Daoy (cell line): Measurements from ENCODE around the gene CTNNBIP1. TPM values are rescaled to one million over a fixed set of nuclear protein-coding genes. Genes with fewer than 3 reads are reported as not detected.
"Not testable (repeated sequence)": the region's sequence is repeated elsewhere in the genome, so short reads cannot be mapped to it uniquely, and the experiment has no call there.

Source experiments
- DNase-seq: peaks from one replicate; pipeline ENCODE4 v3.0.0-alpha.2; 2015; ENCODE audit warnings: low read depth
- total RNA-seq: library from RNA; depleted of rRNA; stranded (reverse); fragments of >200 nt; shearing (Covaris generic); gene quantifications from 2 replicates; pipeline ENCODE4 v1.2.3, GENCODE V29; 2014

CTNNBIP1 gene
- total RNA-seq, 1 experiment from 2014 or later, result 17.0 TPM

DNA sequence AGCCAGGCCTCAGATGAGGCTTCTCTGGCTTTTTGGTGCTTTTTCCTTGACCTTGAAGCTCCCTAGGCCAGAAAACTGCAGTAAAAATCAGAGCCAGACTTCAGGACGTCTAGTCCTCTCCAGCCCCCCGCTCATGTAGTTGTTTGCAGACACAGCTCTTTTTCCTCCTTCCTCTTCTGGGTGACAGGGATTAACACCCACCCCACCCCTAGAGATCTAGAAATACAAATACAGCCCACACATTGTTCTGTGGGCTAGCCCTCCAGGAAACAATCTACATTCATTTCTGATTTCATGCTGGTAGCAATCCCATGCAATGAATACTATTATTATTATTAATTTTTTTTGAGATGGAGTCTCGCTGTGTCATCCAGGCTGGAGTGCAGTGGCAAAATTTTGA, 76.4 kb downstream of the CTNNBIP1 start:
- no peak for DNase-seq

DNA sequence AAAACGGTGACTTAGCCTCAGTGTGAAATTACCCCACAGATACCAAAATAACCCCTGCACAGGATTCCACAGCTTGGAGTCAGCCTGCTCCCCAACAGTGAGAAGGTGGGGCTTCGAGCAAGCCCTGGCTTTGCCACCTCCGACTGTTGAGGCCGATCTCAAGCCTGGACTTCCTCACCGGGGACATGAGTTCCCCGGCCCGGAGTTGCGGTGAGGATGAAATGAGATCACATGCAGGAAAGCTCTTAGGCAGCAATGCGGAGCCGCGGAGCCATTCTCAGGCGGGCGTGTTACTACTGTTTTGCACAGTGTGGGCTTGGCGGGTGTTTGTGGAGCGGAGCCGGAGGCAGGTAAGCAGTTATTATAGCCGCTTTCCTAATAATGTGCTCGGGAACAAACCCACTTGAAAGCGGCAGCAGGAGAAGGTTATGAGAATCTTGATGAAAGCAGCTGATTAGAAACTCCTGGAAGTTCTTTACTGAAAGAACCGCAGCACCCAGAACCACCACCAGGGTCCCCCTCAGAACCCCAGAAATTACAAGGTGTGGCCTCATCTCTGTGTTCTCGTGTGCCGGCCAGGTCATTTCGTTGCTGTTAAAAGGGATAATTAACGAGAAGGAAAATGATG, 82.4 kb downstream of the CTNNBIP1 start:
- peak; percentile 31 for DNase-seq

DNA sequence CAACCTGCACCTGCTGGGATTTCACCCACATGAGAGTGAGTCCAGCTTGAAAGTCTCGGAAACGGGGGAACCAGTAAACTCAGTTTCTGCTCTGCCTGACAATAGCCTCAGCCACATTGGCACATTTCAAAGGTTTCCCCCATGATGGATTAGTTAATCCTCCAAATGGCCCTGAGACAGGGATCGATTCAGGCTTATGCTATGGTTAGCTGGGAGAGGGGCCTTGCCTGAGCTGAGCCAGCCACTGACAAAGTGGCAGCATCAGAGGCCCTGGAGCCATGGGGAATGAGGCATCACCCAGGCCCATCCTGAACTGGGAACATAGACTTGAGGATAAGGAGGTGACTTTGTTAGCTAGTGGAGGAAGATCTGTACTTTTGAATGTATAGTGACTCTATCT, 83.5 kb downstream of the CTNNBIP1 start:
- DNase-seq, result no peak

DNA sequence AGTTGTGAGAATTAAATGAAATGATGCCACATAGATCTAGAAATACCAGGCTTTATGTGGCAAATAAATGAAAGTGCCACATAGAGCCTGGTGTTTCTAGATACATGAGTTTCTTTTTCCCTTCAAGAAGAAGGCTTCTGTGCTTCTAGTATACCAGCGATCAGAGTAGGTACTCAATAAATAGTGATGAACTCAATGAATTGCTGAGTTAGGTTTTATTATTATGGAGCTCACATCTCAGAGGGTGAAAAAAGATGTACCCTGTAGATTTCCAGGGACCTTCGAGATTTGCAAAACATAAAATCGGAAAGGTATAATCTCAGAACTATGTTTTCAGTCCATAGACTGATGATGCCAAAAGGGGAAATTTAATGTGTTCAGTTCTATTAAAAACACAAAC, 84.0 kb downstream of the CTNNBIP1 start:
- DNase-seq, result no peak

DNA sequence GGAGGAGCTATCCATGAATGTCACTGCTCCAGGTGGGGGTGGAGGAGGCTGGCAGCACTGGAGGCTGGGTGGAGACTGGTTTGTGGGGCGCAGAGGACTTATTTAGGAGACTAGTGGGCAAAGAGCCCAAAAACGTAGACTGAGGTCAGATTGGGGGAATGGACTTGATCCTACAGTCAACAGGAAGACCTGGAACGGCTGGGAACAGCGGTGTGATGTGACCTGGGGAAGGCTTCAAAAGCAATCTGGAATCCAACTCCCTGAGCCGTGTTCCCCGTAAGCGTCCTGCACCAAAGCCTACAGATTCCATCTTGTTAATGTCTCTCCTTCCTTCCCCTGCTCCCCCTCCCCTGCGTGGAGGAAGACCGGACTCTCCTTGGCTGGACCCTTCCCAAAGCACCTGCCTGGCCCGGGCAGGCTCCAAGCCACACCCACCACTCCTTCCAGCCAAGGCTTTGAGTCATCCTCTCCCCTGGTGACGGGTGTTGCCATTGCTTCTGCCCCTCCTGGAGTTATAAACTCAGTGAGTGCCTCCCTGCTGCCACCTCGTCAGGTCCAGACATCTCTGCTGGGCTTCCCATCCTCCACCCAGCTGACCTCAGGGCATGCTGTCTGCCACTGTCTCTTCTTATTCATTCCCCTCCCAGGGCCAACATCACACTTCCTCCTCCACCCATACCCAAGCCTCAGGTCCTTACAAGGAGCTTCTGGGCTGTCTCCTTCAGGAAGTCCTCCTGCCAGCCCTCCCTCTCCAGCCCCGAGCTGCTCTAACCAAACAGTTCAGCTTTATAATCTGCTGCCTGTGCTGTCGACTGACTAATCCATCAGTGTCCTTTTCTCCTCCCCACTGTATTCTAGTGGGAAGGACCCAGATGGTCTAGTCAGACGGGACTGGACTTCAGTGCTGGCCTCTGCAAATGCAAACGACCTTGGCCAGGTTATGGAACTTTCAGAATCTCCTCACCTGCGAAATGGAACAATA, 84.7 kb downstream of the CTNNBIP1 start:
- DNase-seq, result peak; percentile 94

DNA sequence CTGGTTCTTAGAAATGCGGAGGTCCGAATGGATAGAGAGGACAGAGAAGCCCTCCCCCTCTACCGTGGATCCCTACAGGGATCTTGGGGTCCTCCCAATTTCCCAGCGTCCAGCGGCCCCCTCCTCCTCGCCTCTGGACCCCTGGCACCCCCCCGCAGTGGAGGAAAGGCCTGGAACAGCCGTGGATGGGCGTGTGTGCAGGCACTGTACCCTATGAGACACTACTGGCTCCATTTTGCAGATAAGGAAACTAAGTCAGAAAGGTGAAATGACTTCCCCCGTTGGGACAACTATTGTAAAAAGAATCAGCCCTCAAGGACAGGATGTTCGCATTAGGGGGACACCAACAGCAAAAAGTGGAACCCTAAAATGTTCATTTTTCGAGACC, 85.4 kb downstream of the CTNNBIP1 start:
- DNase-seq, result no peak

DNA sequence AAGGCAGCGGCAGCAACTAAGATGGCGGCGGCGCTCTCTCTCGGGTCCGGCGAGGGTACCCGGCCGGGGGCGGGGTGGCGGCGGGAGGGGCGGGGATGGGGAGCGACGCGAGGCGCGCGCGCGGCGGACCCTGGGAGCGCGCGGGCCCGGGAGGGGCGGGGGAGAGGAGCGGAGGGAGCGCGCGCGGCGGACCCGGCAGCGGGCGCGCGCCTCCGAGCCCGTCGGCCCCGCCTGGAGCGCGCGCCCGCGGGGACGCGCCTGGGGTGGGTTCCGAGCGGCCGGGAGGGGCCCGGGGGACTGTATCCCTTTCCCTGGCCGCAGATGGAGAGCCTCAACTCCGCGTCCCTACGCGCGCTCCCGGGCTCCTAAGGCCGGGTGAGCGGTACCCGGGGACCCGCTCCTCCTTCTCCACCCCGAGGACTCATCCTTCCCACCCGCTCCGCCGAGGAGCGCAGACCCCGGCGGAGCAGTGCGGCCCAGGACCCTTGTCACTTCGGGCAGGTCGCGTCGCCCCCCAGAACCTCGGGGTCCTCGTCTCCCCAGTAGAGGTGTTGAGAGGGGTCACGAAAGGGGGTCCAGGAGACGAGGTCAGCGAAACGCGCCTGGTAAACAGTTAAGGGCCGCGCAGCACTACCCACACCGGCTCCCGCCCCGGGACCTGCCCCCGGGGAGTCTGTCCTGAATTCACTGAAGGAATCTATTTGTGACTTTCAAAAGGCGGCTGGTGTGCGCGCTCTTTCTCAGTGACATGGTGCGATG, 85.9 kb downstream of the CTNNBIP1 start, which contains the start of gene CLSTN1:
CLSTN1 (minus strand) TSS at position 23 of the 759 bp plus-strand sequence. CDS start 232 bp downstream, outside the sequence.
- peak; percentile 94 for DNase-seq

DNA sequence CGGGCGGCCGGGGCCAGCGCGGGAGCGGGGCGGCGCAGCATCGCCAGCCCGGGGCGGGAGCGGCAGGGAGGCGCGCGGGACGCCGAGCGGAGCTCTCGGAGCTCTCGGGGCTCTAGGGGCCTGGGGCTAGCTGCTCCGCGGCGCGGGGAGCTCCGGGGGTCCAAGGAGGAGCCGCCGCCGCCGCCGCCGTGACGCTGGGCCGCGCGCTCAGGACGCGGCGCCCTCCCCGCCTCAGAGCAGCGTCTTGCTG, 86.5 kb downstream of the CTNNBIP1 start:
- no peak for DNase-seq

DNA sequence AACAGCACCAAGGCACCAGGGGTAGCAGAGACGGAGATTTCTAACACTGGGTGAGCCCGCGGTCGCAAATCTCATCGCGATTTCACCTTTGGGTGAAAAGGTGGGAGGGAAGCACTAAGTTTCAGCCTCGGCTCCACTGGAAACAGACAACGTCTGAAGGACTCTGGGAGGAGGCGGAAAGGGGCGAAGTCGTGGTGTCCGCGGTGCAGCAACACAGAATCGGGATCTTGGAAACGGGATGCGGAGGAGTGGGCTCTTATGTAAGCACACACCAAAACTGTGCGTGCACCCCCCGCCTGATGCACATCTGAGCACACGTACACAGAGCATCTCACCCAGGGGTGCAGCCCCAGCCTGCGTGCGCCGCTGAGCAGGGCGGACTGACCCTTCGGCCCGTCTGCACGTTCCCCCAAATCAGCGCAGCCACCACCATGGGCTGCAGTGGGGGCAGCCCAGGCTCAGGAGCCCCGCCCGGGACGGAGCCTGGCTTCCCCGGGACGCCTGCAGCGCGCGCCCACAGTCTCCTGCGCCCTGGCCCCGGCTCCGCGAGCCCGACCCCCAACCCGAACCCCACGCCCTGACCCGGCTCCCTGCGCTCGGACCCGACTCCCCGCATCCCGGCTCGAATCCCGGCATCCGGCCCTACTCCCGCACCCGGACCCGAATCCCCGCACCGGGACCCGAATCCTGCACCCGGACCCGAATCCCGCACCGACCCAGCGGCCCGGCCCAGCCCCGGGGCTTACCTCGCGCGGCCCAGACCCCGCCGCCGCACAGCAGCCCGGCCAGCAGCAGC, 87.0 kb downstream of the CTNNBIP1 start:
- peak; percentile 36 for DNase-seq

DNA sequence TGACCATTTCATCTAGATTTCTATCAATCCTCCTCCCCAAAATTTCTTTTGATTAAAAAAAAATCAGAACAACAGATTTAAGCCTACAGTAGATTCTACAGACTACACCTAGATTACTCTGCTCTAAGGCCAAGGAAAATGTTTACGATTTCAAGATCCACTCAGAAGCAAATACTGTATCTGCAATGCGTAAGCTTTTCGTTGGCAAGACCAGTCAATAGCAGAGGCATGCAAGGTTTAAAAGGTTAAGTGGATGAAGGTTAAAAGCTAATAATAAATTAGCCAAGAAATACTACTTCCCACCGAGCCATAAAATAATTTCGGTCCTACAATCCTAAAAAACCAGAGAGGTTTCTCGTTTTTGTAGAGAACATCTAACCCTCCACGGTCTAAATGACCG, 87.6 kb downstream of the CTNNBIP1 start:
- DNase-seq, result no peak

DNA sequence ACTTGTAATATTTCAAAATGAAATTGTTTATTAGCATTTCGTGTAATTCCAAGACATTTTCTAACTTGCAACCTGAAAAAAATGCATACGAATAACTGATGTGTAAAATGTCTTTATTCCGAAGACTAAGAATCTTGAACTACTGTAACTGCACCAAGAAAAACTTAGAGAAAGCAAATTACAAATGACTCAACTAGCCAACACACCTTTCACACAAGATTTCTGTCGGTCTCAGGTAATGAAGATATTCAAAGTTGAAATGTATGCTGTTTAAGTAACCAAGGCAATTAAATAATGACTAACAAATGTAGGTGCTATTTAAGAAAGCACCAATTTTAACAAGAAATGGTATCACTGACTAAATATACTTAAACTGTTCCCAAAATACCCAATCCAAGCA, 88.4 kb downstream of the CTNNBIP1 start:
- no peak for DNase-seq

DNA sequence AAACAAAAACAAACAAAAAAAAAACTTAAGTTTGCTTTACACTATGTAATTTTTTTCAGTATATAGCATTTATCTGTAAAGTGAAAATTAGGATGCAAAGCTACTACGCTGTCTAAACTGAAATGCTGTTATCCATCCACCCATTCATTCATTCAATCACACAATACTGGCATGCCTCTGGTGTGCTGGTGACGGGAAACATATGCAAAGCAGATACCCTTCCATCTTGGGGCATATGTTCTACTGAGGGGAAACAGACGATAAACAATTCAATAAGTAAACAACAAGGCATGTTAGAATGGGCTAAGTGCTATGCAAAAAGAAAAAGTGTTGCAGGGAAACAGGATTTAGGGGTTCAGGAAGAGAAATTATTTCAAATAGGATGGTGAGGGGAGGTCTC, 89.5 kb downstream of the CTNNBIP1 start:
- no peak for DNase-seq

DNA sequence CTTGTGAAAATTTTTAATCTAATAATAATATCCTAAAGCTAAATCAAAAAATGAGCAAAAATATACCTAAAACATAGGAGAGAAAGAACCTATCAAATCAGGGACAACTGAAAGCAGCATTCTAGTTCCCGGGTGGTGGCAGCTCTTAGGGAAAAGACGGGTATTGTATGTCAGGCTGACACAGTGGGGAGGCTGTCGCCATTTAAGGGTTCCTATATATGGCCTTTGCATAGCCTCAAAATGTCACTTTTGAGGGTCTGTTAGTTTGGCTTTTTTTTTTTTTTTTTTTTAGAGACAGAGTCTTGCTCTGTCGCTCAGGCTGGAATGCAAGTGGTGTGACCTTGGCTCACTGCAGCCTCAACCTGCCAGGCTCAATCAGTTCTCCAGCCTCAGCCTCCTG, 92.3 kb downstream of the CTNNBIP1 start:
- DNase-seq, result no peak

DNA sequence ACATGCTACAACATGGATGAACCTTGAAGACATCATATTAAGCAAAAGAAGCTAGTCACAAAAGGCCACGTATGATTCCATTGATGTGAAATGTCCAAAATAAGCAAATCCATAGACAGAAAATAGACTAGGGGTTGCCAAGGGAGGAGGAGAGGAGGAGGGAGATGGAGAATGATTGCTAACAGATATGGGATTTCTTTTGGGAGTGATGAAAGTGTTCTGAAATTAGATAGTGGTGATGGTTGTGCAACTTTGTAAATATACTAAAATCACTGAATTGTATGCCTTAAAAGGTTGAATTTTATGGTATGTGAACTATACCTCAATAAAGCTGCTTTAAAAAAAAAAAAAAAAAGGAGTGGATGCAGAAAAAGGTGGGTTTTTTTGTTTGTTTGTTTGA, 93.9 kb downstream of the CTNNBIP1 start:
- DNase-seq, result no peak

DNA sequence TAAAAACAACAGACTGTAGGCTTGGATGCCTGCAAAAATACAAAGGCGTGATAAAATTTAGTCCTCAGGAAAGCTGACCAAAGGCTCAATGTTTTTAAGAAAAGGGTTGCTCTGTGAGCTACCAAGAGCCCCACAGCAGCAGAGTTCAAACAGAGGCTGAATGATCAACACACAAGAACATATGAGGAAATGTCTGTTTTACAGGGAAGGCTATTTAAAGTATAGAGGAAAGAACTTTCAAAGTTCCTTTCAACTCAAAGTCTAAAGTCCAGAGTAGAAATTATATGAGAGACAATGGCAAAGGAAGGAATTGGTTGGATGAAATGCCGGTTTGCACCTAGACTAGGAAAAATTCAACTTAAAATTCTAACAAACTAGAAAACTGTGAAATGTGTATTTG, 94.9 kb downstream of the CTNNBIP1 start:
- DNase-seq, result no peak

DNA sequence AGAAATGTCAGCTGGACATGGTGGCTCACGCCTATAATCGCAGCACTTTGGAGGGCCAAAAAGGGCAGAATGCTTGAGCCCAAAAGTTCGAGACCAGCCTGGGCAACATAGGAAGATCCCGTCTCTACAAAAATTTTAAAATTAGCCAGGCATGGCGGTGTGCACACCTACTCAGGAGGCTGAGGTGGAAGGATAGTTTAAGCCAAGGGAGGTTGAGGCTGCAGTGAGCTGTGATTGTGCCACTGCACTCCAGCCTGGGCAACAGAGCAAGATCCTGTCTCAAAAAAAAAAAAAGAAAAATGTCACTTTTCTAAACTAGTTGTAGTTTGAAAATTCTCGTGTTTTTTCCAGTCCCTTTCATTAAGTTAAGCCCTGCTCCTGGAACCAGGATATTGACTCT, 95.5 kb downstream of the CTNNBIP1 start:
- no peak for DNase-seq

DNA sequence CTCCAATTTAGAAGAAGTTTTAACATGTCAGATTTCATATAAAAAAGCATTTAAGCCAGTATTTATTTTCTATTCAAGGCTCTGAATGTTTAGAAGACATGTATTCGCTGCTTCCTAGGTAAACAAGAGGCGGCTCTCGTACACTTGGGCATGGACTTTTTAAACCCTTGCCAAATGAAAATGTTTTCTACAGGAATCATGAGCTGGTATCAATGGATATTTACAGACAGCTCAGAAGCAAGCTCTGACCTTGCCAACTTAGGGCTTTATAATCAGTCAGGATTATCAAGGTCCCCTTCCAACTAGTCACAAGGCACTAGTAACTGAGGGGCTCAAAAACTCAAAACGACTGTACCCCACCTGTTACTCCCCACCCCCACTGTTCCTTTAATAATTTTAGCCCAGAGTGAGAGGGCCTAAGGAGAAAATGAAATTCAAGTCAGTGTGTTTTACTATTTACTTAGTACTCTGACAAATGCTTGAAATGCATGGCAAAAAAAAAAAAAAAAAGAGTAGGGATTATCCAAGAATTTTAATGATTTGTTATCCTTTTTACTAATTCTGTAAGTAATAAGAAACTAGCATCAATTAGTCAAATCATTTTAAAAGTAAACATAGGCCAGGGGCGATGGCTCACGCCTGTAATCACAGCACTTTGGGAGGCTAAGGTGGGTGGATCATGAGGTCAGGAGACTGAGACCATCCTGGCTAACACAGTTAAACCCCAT, 98.7 kb downstream of the CTNNBIP1 start:
- DNase-seq, result no peak

DNA sequence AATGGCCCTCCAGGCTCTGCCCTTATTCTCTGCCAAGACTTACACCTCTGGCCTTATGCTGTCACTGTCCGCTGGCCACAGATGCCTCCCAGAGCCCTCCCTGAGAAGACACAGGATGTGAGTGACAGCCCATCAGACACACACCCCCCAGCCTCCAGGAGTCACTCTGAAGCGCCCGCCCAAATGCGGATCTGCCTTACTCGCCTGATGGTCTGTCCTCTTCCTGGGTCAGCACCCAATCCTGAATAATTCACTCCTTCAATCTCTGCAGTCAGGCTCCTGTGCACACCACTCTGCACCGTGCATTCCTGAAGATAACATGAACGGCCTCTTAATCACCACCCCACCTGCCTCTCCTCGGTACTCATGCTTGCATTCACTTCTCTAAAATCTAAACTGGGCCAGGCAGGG, 101.0 kb downstream of the CTNNBIP1 start:
- no peak for DNase-seq

DNA sequence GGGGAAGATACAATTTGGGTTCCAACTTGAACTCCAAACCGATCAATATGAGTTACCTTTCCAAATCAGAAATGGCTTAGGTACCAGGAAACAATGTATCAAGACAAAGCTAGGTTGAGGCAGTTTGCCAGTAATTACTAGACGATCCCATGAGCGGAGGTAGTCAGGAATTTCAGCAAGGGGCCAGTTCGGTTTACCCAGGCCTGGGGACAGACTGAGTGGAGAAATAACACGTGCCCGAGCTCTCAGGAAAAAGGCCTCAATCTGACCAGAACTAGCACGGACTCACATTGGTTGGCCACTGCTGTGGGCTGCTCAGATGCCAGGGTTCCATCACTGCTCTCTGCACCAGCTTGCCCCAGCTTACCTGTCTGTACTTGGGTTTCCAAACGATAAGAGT, 101.6 kb downstream of the CTNNBIP1 start:
- no peak for DNase-seq

DNA sequence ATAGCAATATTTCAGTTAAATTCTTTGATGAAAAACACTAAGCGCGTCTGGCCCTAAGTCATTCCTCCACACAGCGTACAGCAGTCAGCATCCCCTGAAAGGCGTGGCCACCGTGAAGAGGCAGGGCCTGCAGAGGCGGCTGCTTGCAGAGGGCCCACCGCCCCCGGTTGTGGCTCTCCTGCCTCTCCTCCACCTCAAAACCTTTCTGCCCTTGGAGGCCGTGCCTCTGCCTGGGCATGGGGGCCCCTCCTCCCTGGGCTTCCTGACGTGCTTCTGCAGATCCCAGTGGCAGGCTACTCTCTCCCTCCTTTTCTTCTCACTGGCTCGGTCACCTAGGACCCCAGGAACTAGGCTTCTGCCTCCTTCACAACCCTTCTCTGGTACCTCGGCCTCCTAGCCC, 102.5 kb downstream of the CTNNBIP1 start:
- DNase-seq, result no peak

DNA sequence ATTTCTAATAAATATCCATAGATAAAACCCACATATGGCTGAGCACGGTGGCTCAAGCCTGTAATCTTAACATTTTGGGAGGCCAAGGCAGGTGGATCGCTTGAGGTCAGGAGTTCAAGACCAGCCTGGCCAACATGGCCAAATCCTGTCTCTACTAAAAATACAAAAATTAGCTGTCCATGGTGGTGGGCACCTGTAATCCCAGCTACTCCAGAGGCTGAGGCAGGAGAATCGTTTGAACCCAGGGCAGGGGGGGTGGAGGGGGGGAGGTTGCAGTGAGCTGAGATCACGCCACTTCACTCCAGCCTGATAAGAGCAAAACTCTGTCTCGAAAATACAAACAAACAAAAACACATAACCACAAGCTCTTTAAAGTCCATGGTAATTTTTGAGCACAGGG, 104.1 kb downstream of the CTNNBIP1 start:
- DNase-seq, result not testable (repeated sequence)
